ENCODE results near the gene SMARCD3. TPM values are rescaled to one million over a fixed set of nuclear protein-coding genes. Genes with fewer than 3 reads are reported as not detected.

The SMARCD3 gene
- total and polyA plus RNA-seq, 8 donors, result 11.6 to 105 (median 30.3) TPM

- Histone ChIP-seq H3K9me3 (no peaks in the 10 kb centered on the region), H3K27me3 (peaks cover 0 to 8% (median 0%) of the 10 kb centered on the region in 3 donors), H3K27ac (peak overlapping the region in 3 of 5 donors; percentile 37 to 56 (median 51)), H3K4me3 (no peak overlapping the region), H3K36me3 (peaks cover 0 to 4% (median 2%) of the 10 kb centered on the region in 4 donors), H3K4me1 (peaks cover 4 to 46% (median 27%) of the 10 kb centered on the region in 4 donors)
- no peak for TF ChIP-seq POLR2A (IDR thresholded peaks at IDR 0.05)
- no peak for TF ChIP-seq CTCF (IDR thresholded peaks at IDR 0.05)
- no peak for TF ChIP-seq EP300 (IDR thresholded peaks at IDR 0.05)
- no peak for TF ChIP-seq POLR2AphosphoS5 (IDR thresholded peaks at IDR 0.05)
- 69 to 76% (median 72%) methylated on average over 10 of the region's 10 CpGs for WGBS, 5 donors
- intact Hi-C loops (cut with DNase I; ENCODE audit: low total_unique reads), result no loop called here
- DNase-seq, result no peak
These were observed 23.9 kb upstream of the SMARCD3 start for GRCh38 chr7:151272405-151272804.

- DNase-seq, result peak; percentile 44 to 63
- H3K4me3 ChIP-seq, result no peak overlapping the region
- peak overlapping the region in 3 of 5 donors; percentile 40 to 56 (median 53) for H3K27ac ChIP-seq
- peaks cover 0 to 4% (median 2%) of the 10 kb centered on the region in 4 donors for H3K36me3 ChIP-seq
- intact Hi-C loops (cut with DNase I; ENCODE audit: low total_unique reads), result no loop called here
- peaks cover 0 to 41% (median 23%) of the 10 kb centered on the region in 4 donors for H3K4me1 ChIP-seq
- H3K9me3 ChIP-seq, result no peaks in the 10 kb centered on the region
- 45 to 48% (median 48%) methylated on average over 7 of the region's 7 CpGs for WGBS, 5 donors
- peaks cover 0 to 8% (median 0%) of the 10 kb centered on the region in 3 donors for H3K27me3 ChIP-seq
- TF ChIP-seq POLR2AphosphoS5 (IDR thresholded peaks at IDR 0.05) (peak in 2 of 3 donors; percentile 55 to 67), POLR2A (IDR thresholded peaks at IDR 0.05) (no peak), CTCF (IDR thresholded peaks at IDR 0.05) (no peak)
These were observed 23.3 kb upstream of the SMARCD3 start for GRCh38 chr7:151271699-151272355.

GRCh38 chr7:151269511-151269910 is 21.0 kb upstream of the SMARCD3 start:
- no peak for TF ChIP-seq EP300 (IDR thresholded peaks at IDR 0.05)
- TF ChIP-seq CTCF (IDR thresholded peaks at IDR 0.05), result no peak
- no peak for TF ChIP-seq POLR2A (IDR thresholded peaks at IDR 0.05)
- no peak for TF ChIP-seq POLR2AphosphoS5 (IDR thresholded peaks at IDR 0.05)
- Histone ChIP-seq H3K4me1 (peaks cover 0 to 26% (median 5%) of the 10 kb centered on the region in 4 donors), H3K27me3 (no peaks in the 10 kb centered on the region), H3K27ac (no peak overlapping the region), H3K9me3 (no peaks in the 10 kb centered on the region), H3K4me3 (no peak overlapping the region), H3K36me3 (peaks cover 0 to 4% (median 2%) of the 10 kb centered on the region in 4 donors)
- 88 to 95% (median 93%) methylated on average over 10 of the region's 10 CpGs for WGBS, 5 donors
- intact Hi-C loops (cut with DNase I; ENCODE audit: low total_unique reads), result no loop called here
- DNase-seq, result no peak

GRCh38 chr7:151265351-151265931 is 16.9 kb upstream of the SMARCD3 start:
- Histone ChIP-seq H3K4me3 (no peak overlapping the region), H3K27me3 (peaks cover 0 to 19% (median 0%) of the 10 kb centered on the region in 3 donors), H3K36me3 (peaks cover 0 to 4% (median 2%) of the 10 kb centered on the region in 4 donors), H3K27ac (no peak overlapping the region), H3K9me3 (no peaks in the 10 kb centered on the region), H3K4me1 (no peaks in the 10 kb centered on the region)
- DNase-seq, result no peak
- intact Hi-C loops (cut with DNase I; ENCODE audit: low total_unique reads), result no loop called here
- no peak for TF ChIP-seq POLR2A (IDR thresholded peaks at IDR 0.05)
- no peak for TF ChIP-seq CTCF (IDR thresholded peaks at IDR 0.05)
- no peak for TF ChIP-seq POLR2AphosphoS5 (IDR thresholded peaks at IDR 0.05)
- TF ChIP-seq EP300 (IDR thresholded peaks at IDR 0.05), result no peak
- 81 to 90% (median 87%) methylated on average over 8 to 9 of the region's 9 CpGs for WGBS, 5 donors
